Neural cell (in vitro differentiated cells): ENCODE measurements around the gene KRT14.

Experiments used
- CTCF ChIP-seq: fragments of 450-650 bp; IDR thresholded peaks from 2 replicates; pipeline ENCODE4 v1.5.1; 2014; ENCODE audit warnings: antibody characterized with exemption, mild to moderate bottlenecking, moderate library complexity; ENCODE audit not compliant: poor library complexity, severe bottlenecking
- EP300 ChIP-seq: fragments of 450-650 bp; conservative IDR thresholded peaks from 2 replicates; pipeline ENCODE4 v1.6.1; 2014; ENCODE audit warnings: antibody characterized with exemption, mild to moderate bottlenecking, moderate library complexity; ENCODE audit not compliant: poor library complexity, severe bottlenecking
- EZH2 ChIP-seq: fragments of 200-600, 300-800 bp; shearing (Covaris generic), sonication (generic); IDR thresholded peaks from 2 replicates; pipeline ENCODE4 v1.6.1; 2014; ENCODE audit warnings: antibody characterized with exemption, low read length, borderline replicate concordance, mild to moderate bottlenecking; ENCODE audit not compliant: insufficient read depth, poor library complexity, severe bottlenecking
- SMC3 ChIP-seq: fragments of 450-650 bp; conservative IDR thresholded peaks from 2 replicates; pipeline ENCODE4 v1.6.1; 2014; ENCODE audit warnings: antibody characterized with exemption, mild to moderate bottlenecking, moderate library complexity; ENCODE audit not compliant: poor library complexity

GRCh38 chr17:41629826-41630670, 43.4 kb upstream of the KRT14 start:
- TF ChIP-seq CTCF, result no peak
- no peak for TF ChIP-seq EZH2
- no peak for TF ChIP-seq EP300
- TF ChIP-seq SMC3, result no peak
